HG03558 (cell line): ENCODE data around the gene DDR2.

Experiments used
- ATAC-seq: cut with Tn5 transposase; IDR thresholded peaks from one replicate; pipeline ENCODE4 v1.9.1; 2021; ENCODE audit warnings: moderate number of reproducible peaks; ENCODE audit not compliant: unreplicated experiment; ENCODE audit errors: extremely low read depth

Gene DDR2

DNA sequence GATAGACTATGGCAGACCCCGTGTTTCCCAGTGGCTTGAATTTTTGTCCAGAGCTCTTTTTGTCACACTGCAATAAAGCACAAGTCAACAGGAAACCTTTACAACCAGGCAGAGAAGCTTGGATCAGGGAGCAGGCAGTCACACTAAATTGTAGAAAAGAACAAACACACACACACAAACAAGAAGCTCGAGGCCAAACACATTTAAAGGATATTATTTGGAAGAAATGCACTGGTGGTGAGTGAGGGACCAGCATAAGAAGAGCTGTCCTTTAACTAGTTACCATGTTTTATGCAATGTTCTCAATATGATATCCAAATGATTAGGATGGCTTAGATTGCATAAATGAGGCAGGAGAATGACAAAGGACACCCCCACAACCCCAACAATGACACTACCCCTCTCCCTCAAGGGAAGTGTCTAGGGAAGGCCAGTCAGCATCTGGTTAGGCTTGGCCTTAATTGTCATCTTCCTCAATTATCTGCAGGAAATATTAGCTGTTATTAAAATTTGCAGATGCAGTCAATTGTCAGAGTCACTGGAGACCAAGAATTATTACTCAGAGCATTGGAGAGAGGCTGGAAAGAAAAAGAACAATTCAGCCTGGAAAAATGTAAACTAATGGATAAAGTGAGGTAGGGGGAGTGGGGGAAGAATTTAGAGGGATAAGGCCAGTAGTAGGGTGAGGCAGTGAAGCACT, 35.3 kb downstream of the DDR2 start:
- no peak for ATAC-seq

GRCh38 chr1:162670928-162671663, 38.8 kb downstream of the DDR2 start:
- ATAC-seq, result no peak

DNA sequence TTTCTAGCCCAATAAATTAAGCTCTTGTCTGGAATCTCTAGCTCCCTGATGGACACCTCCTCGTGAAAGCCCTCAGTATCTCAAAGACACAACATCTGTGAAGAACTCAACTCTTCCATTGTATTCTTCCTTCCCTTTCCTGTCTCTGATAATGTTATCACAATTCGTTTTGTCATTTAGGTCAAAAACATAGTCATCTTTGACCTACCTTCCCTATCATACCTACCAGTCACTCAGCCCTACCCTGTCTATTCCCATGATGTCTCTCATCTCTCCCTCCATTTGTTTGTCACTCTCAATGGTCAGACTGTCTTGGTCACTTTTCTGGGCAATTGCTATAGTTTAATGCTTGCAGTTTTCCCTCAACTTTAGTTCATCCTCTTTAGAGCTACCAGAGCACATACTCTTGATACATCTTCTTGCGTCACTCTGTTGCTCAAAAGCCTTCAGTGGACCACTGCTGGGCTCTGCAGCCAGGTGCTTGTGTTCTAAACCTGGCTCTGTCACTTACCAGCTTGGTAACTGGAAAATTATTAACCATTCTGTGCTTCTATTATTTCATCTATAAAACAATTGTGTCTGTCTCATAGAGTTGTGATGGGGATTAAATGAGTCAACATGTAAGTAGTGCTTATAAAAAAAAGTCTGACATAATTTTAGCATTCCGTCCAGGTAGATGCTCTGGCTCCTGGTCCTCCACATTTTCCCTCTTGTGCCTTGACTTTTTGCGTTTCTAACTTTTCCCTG, 39.6 kb downstream of the DDR2 start:
- no peak for ATAC-seq

DNA sequence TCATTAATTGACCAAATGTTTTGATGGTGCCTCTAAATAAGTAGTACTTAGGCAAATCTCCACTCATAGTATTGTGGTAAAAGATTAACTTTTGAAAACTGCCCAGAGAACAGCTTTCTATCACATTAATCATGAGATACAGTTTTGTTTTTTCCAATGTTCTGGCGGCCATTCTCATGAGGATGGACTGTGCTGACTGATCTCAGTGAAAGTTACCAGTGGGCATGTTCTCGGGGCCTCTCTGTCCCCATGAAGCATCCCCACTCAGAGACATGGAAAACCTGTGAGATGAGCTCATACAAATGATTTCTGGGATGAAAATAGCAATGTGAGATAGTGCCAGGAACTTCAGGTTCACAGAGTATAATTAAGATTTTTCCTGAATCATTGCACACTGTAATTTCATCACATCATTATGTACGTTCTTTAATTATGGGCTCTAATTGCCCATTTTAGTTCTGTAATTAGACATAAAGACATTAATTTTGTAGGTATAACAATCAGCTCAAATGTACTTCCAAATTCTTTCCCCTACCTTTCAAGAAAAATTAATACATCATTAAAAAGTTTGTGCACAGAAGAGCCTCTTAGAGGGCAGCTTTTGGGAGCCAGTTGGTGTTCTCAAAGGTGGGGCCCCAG, 40.5 kb downstream of the DDR2 start:
- ATAC-seq, result no peak

DNA sequence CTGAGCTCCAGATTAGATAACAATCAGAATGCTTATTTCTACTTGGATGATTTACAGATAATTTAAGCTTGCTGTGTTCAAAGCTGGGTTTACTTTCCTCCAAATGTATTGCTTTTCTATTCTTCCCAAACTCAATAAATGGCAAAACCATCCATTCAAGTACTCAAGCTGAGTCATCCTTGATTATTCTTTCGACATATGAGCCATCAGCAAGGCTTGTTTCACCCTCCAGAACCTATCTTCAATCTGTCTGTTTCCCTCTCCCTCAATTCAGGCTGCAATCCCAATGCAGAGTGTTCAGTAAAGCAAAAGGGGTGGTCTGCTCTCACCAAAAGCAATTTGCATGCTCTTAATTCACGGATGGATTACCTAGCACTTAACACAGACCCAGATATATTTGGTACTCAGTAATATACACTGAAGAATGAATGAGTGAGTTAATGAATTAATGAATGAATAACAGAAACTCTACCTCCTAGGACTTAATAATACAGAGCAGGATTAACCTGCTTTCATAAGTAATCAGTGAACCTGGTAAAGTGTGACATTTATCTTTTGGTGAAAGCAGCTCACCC, 41.9 kb downstream of the DDR2 start:
- ATAC-seq, result no peak

- no peak for ATAC-seq
These were observed 43.8 kb downstream of the DDR2 start for GRCh38 chr1:162676087-162676486.

DNA sequence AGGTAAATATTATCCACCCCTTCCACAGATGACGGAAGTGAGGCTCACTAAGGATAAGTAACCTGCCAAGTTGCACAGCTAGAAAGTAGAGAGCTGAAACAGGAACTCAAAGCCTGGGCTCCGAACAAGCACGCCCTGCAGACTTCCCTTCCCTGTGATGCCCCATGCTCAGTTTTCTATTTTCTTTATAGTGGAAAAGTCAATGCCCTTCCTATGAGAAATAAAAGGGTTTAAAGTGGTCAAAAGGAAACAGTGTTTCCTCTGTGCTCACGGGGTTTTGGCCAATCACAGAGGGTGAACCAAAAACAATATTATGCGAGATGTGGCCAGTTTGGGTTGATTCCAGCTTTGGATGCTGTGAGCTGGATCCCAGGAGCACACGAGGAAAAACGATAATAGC, 44.5 kb downstream of the DDR2 start:
- no peak for ATAC-seq

GRCh38 chr1:162677607-162678371, 45.5 kb downstream of the DDR2 start:
- ATAC-seq, result no peak

DNA sequence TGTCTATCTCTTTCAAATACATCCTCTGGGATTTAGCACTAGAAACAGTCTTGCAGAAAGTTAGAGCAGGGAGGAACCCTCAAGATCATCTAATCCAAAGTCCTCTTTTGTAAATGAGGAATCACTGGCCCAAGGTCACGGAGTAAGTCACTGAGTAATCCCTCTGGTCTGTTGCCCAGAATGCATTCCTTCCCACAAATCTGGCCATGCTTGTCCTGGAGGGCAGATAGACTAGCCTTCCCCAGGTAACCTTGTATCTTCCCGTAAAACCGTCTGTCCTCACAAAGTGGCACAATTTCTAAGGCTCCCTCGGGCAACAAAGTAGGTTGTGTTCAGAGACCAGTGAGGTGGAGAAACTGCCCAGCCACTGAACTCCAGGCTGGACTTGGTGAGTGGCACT, 46.2 kb downstream of the DDR2 start:
- ATAC-seq, result no peak

DNA sequence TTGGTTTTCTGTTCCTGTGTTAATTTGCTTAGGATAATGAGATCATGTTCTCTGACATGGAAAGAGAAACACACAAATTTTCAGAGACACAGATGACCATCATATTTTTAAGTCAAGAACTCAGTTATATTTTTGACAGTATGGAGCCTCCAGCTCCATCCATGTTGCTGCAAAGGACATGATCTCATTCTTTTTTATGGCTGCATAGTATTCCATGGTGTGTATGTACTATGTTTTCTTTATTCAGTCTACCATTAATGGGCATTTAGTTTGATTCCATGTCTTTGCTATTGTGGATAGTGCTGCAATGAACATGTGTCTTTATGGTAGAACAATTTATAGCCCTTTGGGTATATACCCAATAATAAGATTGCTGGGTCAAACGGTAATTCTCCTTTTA, 47.0 kb downstream of the DDR2 start:
- no peak for ATAC-seq

GRCh38 chr1:162680419-162681121, 48.3 kb downstream of the DDR2 start:
- no peak for ATAC-seq

DNA sequence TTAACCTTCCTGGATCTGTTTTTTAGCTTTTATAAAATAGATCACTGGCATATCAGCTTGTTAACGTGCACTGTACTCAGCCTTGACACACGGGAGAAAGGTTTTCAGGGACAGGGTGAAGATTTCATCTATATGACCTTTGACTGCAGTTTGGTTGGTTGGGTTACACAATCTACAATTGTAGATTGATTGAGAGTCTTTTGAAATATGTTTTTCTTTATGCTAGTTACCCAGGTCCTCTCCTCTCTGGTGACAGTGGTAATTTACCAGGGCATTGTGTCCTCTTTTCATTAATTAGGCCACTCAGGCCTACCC, 48.8 kb downstream of the DDR2 start:
- no peak for ATAC-seq

- no peak for ATAC-seq
These were observed 49.8 kb downstream of the DDR2 start for GRCh38 chr1:162682013-162682419.

GRCh38 chr1:162687870-162688269, 55.6 kb downstream of the DDR2 start:
- ATAC-seq, result no peak

- no peak for ATAC-seq
These were observed 56.3 kb downstream of the DDR2 start for GRCh38 chr1:162688521-162688920.

GRCh38 chr1:162688931-162689330, 56.7 kb downstream of the DDR2 start:
- no peak for ATAC-seq

GRCh38 chr1:162689745-162690671, 57.7 kb downstream of the DDR2 start:
- ATAC-seq, result no peak
